T follicular helper cell (primary cell): ENCODE measurements around the gene TLR5.
"Not testable (repeated sequence)": the region's sequence is repeated elsewhere in the genome, so short reads cannot be mapped to it uniquely, and the experiment has no call there.

Experiments used
- DNase-seq: peaks from one replicate; pipeline ENCODE4 v3.0.0-alpha.2; 2020; ENCODE audit warnings: low read depth
- total RNA-seq, 2 experiments: gene quantifications; one replicate each; lab custom pipeline; 2026; lab: John Stamatoyannopoulos, UW

The TLR5 gene, protein sequence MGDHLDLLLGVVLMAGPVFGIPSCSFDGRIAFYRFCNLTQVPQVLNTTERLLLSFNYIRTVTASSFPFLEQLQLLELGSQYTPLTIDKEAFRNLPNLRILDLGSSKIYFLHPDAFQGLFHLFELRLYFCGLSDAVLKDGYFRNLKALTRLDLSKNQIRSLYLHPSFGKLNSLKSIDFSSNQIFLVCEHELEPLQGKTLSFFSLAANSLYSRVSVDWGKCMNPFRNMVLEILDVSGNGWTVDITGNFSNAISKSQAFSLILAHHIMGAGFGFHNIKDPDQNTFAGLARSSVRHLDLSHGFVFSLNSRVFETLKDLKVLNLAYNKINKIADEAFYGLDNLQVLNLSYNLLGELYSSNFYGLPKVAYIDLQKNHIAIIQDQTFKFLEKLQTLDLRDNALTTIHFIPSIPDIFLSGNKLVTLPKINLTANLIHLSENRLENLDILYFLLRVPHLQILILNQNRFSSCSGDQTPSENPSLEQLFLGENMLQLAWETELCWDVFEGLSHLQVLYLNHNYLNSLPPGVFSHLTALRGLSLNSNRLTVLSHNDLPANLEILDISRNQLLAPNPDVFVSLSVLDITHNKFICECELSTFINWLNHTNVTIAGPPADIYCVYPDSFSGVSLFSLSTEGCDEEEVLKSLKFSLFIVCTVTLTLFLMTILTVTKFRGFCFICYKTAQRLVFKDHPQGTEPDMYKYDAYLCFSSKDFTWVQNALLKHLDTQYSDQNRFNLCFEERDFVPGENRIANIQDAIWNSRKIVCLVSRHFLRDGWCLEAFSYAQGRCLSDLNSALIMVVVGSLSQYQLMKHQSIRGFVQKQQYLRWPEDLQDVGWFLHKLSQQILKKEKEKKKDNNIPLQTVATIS
- total RNA-seq = 0.13 to 1.6 reads per million in 2 experiments

DNA sequence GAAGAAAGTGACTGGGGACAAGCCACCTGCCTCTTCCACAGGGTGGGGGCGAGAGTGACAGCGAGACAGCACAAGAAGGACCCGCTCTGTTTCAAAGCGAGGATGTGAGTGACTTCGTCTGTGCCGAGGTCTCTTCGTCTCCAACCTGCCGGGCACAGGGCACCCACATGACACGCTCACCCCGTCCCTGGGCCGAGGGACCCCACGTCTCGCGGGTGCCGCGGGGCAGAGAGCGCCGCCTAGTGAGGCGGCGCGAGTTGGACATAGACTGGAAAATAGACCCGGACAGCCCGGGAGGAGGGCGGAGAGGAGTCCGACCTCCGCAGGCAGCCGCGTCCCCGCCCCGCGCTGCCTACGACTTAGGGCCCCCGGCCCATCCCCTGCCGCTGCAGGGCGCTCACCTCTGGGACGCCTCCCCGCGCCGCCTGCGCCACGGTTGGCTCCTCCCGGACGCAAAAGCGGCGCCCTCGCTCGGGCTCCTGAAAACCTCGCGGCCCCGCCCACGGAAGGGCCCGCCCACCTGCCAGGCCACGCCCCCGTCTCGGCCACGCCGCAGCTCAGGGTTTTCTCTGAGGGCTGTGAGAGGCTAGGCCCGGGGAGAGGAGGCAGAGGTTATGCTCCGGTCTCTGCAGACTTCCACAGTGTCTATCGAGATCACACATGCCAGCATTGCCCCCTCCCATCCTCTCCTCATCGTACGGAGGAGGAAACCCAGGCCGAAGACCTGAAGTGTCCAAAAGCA is at the start of gene TLR5:
TSS of gene TLR5 (minus strand) at position 454 of the 742 bp plus-strand sequence. CDS start 30,217 bp downstream, outside the sequence.
- DNase-seq = peak; percentile 77

DNA sequence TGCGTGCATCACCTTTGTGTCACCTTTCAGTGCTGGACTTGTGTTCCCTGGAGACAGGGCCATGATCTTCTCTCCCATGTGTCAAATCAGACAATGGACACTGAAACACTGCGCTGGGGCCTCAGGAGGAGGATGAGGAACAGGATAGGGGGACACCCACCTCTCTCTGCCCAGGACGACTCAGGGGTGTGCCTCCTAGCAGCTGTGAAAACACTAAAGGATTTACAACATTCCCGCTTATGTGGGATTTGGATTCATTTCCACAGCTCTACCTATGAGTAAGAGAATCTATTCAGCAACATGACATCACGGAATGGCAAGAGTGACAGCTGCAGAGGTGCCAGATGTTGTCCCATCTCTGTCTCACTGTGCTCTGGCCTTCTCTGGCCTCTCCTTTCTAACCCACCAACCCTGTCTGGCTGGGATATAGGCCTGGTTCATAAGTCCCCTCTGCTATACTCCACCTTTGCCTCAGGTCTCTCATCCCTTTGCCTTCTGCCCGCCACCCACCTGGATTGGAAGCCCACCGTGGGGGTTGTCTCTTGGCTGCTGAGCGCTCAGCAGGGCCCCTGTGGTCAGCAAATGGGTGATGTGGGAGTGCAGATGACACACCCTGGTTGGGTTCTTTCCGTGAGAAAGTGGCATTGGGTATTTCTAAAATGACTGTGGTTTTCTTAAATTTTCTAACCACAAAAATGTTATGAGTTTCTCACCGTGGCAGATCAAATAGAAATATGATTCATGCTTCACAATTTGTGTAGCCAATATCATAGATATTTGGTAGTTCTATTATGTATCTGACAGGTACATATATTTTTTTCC is 47.1 kb upstream of the TLR5 start:
- no peak for DNase-seq

DNA sequence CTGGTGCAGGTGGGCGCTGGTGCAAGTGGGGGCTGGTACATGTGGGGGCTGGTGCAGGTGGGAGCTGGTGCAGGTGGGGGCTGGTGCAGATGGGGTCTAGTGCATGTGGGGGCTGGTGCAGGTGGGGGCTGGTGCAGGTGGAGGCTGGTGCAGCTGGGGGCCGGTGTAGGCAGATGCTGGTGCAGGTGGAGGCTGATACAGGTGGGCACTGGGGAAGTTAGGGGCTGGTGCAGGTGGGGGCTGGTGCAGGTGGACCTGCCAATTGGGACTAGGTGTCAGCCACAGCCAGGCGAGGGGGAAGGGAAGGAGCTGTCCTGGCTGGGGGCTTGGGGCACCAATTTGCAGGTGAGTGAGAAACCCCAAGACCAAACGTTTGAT is 46.5 kb upstream of the TLR5 start:
- DNase-seq = no peak

- DNase-seq = no peak
Measured at GRCh38 chr1:223188618-223189356, 45.7 kb upstream of the TLR5 start.

DNA sequence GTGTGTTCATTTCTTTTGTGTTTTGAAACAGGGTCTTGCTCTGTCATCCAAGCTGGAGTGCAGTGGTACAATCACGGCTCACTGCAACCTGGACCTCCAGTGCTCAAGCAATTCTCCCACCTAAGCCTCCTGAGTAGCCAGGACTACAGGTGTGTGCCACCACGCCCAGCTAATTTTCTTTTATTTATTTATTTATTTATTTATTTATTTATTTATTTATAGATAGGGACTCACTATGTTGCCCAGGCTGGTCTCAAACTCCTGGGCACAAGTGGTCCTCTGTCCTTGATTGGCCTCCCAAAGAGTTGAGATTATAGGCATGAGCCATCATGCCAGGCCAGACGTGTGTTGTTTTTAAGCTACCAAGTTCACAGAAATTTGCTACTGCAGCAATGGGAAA is 43.8 kb upstream of the TLR5 start:
- no peak for DNase-seq

DNA sequence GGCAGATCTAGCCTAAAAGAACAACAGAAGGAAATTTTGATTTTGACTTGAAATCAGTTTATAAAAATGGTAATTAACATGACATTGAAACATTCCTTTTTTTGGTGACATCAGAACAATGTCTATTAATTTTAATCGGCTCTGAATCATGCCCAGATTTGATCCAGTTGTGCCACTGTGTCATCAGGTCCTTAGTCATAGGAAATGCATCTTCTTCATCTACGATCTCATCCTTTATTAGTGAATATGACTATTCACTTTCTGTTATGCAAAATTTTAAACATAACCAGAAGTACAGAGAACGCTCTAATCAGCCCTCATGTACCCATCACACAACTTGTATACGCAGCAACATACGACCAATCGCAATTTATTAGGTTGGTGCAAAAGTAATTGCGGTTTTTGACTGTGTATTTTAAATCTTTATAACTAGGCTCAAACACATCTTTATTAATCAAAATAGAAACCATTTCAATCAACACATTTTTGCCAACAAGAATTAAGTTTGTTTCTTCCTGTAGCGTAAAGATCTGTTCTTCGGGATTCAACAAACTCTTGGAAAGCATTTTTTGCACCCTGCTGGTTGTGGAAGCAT is 40.3 kb upstream of the TLR5 start:
- DNase-seq = no peak

DNA sequence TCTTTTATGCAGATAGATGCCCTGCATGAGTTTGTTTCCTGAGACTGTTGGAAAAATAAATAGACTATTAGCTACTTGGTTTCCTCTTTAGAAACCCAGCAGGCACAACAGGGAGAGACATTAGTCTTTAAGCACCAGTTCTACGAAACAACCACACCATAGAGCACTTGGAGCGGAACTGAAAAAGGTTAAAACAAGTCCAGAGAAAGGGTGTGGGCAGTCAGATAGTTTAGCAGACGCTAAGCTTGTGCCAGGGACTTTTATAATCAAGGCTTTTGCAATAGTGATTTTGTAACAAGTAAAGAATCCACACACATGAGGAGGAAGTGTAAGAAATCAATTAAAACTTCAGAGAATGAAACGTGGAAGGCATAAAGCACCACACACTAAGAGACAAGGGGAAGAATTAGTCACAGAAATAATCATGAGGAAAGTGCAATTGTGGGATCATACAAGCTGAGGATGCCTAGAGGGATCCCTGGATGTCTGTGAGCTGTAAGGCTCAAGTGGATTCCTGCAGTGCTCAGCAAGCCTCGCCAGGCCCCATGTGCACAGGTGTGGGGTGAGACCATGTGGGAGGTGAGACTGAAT is 37.8 kb upstream of the TLR5 start:
- no peak for DNase-seq

- DNase-seq = no peak
Measured at GRCh38 chr1:223179786-223180185, 36.7 kb upstream of the TLR5 start.

- DNase-seq = no peak
Measured at GRCh38 chr1:223179280-223179679, 36.2 kb upstream of the TLR5 start.

- no peak for DNase-seq
Measured at GRCh38 chr1:223177681-223178080, 34.6 kb upstream of the TLR5 start.

DNA sequence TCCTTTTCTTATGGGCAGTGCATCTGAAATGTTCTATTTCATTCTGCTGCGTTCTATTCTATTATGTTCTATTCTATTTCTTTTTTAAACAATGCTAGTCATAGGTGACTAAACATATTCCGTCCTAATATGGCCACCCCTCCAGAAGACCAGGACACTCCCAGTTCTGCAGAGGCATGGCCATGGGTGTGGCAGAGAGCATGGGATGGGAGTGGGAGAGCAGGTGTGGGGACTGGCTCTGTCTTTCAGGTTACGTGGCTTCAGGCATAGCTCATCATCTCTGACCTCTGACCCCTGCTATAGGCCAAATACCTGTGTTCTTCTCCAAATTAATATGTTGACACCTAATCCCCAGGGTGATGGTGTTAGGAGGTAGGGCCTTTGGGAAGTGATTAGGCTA is 33.4 kb upstream of the TLR5 start:
- no peak for DNase-seq

- no peak for DNase-seq
Measured at GRCh38 chr1:223175633-223176032, 32.6 kb upstream of the TLR5 start.

- no peak for DNase-seq
Measured at GRCh38 chr1:223175032-223175431, 32.0 kb upstream of the TLR5 start.

DNA sequence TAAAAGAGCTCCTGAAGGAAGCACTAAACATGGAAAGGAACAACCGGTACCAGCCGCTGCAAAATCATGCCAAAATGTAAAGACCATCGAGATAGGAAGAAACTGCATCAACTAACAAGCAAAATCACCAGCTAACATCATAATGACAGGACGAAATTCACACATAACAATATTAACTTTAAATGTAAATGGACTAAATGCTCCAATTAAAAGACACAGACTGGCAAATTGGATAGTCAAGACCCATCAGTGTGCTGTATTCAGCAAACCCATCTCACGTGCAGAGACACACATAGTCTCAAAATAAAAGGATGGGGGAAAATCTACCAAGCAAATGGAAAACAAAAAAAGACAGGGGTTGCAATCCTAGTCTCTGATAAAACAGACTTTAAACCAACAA is 26.4 kb upstream of the TLR5 start:
- not testable (repeated sequence) for DNase-seq

- DNase-seq = no peak
Measured at GRCh38 chr1:223161321-223161720, 18.3 kb upstream of the TLR5 start.

- DNase-seq = no peak
Measured at GRCh38 chr1:223156343-223156742, 13.3 kb upstream of the TLR5 start.

DNA sequence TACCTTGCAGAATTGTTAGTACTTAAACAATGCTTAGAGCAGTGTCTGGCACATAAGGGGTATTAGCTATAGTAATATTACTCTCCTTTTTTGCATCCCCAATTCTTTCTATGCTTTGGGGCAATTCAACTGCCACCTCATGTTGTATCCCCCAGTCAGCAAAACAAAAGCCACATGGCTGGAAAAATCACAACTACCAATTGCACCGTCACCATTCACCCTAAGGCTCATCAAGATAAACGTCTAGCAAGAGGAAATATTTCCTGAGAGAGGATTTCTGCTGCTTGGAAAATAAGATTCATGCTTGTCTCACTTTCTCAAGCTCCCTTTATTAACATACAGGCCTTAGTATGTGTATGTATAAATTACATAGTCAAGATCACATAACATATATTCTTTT is 12.1 kb upstream of the TLR5 start:
- no peak for DNase-seq

DNA sequence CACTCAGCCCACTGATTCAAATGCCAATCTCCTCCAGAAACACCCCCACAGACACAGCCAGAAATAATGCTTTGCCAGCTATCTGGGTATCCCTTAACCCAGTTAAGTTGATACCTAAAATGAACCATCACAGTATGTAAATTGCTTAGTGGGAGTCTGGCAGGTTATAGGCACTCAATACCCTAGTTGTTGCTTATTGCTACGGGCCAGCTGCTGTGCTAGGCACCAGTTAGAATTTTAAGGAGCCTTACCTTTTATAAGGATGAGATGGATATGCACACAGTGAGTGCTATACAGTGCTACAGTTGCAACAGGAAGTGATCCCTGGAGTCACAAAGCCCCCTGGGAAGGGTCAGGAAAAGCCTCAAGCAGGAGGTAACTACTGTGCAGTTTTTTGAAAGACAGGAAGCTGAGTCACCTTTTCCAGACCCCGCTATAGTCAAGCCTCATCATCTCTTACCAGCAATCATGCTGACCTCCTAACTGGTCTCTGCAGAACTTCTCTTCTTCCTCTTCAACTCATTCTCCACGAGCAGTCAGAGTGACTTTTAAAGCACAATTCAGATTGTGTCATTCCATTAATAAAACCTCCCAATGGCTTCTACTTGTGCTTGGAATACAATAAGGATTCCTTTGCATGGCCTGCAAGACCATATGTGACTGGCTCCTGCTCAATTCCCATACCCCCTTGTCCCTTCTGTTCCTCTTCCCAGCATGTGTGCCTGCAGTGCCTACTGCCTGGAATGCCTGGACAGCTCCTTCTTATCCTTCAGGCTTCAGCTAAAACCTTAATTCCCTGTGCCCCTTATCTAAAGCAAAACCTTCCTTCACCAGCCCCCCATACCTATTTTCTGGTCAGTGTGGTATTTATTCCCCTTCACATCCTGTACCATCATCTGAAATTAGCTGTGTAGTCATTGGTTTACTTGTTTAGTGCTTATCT is 10.4 kb upstream of the TLR5 start:
- no peak for DNase-seq

DNA sequence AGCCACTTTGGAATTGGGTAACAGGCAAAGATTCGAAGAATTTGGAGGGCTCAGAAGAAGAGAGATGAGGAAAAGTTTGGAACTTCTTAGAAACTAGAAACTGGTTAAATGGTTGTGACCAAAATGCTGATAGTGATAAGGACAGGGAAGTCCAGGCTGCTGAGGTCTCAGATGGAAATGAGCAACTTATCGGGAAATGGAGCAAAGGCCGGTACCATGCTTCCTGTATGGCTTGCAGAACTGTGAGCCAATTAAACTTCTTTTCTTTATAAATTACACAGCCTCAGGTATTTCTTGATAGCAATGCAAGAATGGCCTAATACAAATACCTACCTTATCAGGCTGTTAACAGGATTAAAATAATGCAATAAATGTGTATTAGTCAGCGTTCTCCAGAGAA is 9.4 kb upstream of the TLR5 start:
- no peak for DNase-seq
